8988T (cell line): ENCODE data around the gene HSPA5.

ENCODE experiments used
- DNase-seq: peaks from one replicate; pipeline ENCODE4 v3.0.0; 2011

HSPA5 gene

GRCh38 chr9:125189361-125190289, 51.5 kb downstream of the HSPA5 start, which contains the start of gene PPP6C:
PPP6C (minus strand) TSS chr9:125189803; CDS start chr9:125189718, 85 bp downstream.
- peak; percentile 91 for DNase-seq

GRCh38 chr9:125189011-125189360, 52.2 kb downstream of the HSPA5 start:
- DNase-seq: no peak
